H1 (cell line): Measurements from ENCODE around the gene PSKH1. TPM values are rescaled to one million over a fixed set of nuclear protein-coding genes. Genes with fewer than 3 reads are reported as not detected.

Experiments
- CTCF ChIA-PET: fragments of 300-600 bp; sonication (Branson Sonifier 250); formaldehyde crosslinking; loops from one replicate; lab custom pipeline; 2021; ENCODE audit not compliant: partially characterized antibody; lab: Charles Lee
- POLR2A ChIA-PET: fragments of 300-600 bp; sonication (Branson Sonifier 250); formaldehyde crosslinking; loops from one replicate; lab custom pipeline; 2021; ENCODE audit warnings: inconsistent platforms; ENCODE audit not compliant: partially characterized antibody; lab: Charles Lee
- DNase-seq, 2 experiments: peaks; one replicate each; pipeline versions ENCODE4 v3.0.0 to v3.0.0-alpha.2; 2010 to 2022; ENCODE audit warnings: low spot score in 2 of 2, low read depth in 1 of 2, mixed read lengths in 1 of 2
- FAIRE-seq: peaks from 2 replicates; lab custom pipeline; 2011; peaks lifted over from hg19 to GRCh38; lab: Jason Lieb, UNC
- H2AFZ ChIP-seq: 2 replicates; pipeline ENCODE4 v1.8.1; 2012; ENCODE audit warnings: low read length, inconsistent platforms
- H2AK5ac ChIP-seq: 2 replicates; pipeline ENCODE4 v1.6.1; 2013; ENCODE audit warnings: low read depth, low read length
- H2BK120ac ChIP-seq: replicated peaks from 2 replicates; pipeline ENCODE3; 2013; ENCODE audit warnings: low read depth, low read length, inconsistent platforms
- H2BK12ac ChIP-seq: 2 replicates; pipeline ENCODE4 v1.6.1; 2013; ENCODE audit warnings: low read depth, low read length
- H2BK15ac ChIP-seq: 2 replicates; pipeline ENCODE4 v1.6.1; 2013; ENCODE audit warnings: low read length
- H2BK20ac ChIP-seq: 2 replicates; pipeline ENCODE4 v1.6.1; 2013; ENCODE audit warnings: low read length
- H2BK5ac ChIP-seq: 2 replicates; pipeline ENCODE4 v1.6.1; 2013; ENCODE audit warnings: low read depth, low read length
- H3K14ac ChIP-seq: 2 replicates; pipeline ENCODE4 v1.6.1; 2013; ENCODE audit warnings: inconsistent platforms; ENCODE audit not compliant: insufficient read length
- H3K18ac ChIP-seq: 2 replicates; pipeline ENCODE4 v1.6.1; 2013; ENCODE audit warnings: low read length; ENCODE audit errors: extremely low read depth
- H3K23ac ChIP-seq: 2 replicates; pipeline ENCODE4 v1.6.1; 2013; ENCODE audit warnings: inconsistent platforms; ENCODE audit not compliant: insufficient read length
- H3K23me2 ChIP-seq: 2 replicates; pipeline ENCODE4 v1.6.1; 2013; ENCODE audit warnings: low read depth, low read length
- H3K27ac ChIP-seq: 2 replicates; pipeline ENCODE4 v1.6.1; 2011; ENCODE audit warnings: low read depth, low read length, inconsistent platforms
- H3K27me3 ChIP-seq, 4 experiments: replicated peaks in 1 of 4; 1 replicate in 1 of 4; 2 replicates in 3 of 4; pipeline versions ENCODE4 v1.6.1 to v1.8.1; 2011 to 2013; ENCODE audit warnings: low read length in 3 of 4, mild to moderate bottlenecking in 3 of 4, inconsistent platforms in 2 of 4, mixed read lengths in 2 of 4, moderate library complexity in 1 of 4; ENCODE audit not compliant: control insufficient read depth in 3 of 4, insufficient read depth in 3 of 4; ENCODE audit errors: extremely low read depth in 1 of 4
- H3K36me3 ChIP-seq, 4 experiments: 2 replicates each; pipeline versions ENCODE4 v1.6.1 to v1.8.1; 2011 to 2013; ENCODE audit warnings: mild to moderate bottlenecking in 4 of 4, low read length in 3 of 4, moderate library complexity in 2 of 4, control low read depth in 1 of 4, inconsistent platforms in 1 of 4; ENCODE audit not compliant: insufficient read depth in 4 of 4, control insufficient read depth in 2 of 4
- H3K4ac ChIP-seq: replicated peaks from 2 replicates; pipeline ENCODE3; 2013; ENCODE audit warnings: low read length, low read depth, mixed read lengths, inconsistent platforms; ENCODE audit not compliant: insufficient read length
- H3K4me1 ChIP-seq, 4 experiments: replicated peaks in 1 of 4; 1 replicate in 1 of 4; 2 replicates in 3 of 4; pipeline versions ENCODE4 v1.6.1 to v1.8.1; 2011 to 2013; ENCODE audit warnings: low read length in 3 of 4, inconsistent platforms in 2 of 4, mixed read lengths in 1 of 4; ENCODE audit not compliant: insufficient read depth in 4 of 4, control insufficient read depth in 3 of 4
- H3K4me2 ChIP-seq, 2 experiments: 2 replicates each; pipeline versions ENCODE4 v1.6.1 to v1.8.1; 2011 to 2013; ENCODE audit warnings: low read depth in 2 of 2, low read length in 2 of 2, control low read depth in 1 of 2, inconsistent platforms in 1 of 2, mild to moderate bottlenecking in 1 of 2; ENCODE audit not compliant: insufficient read depth in 1 of 2
- H3K4me3 ChIP-seq, 4 experiments: fragments of 200-600, 300-600 bp in 1 of 4; sonication (generic), shearing (Covaris generic), sonication (Bioruptor Twin) in 1 of 4; 2 replicates each; pipeline versions ENCODE4 v1.5.1 to v1.8.1; 2011 to 2016; ENCODE audit warnings: low read length in 4 of 4, low read depth in 3 of 4, control low read depth in 2 of 4, inconsistent platforms in 2 of 4, mild to moderate bottlenecking in 2 of 4, mixed read lengths in 1 of 4, moderate library complexity in 1 of 4; ENCODE audit not compliant: insufficient read depth in 2 of 4; ENCODE audit errors: extremely low read depth in 1 of 4
- H3K56ac ChIP-seq: replicated peaks from 2 replicates; pipeline ENCODE3; 2013; ENCODE audit warnings: low read depth, mild to moderate bottlenecking, mixed read lengths, low read length, inconsistent platforms; ENCODE audit not compliant: insufficient read length
- H3K79me1 ChIP-seq: 2 replicates; pipeline ENCODE4 v1.6.1; 2013; ENCODE audit warnings: low read depth, low read length, control low read depth
- H3K79me2 ChIP-seq, 2 experiments: 2 replicates each; pipeline versions ENCODE4 v1.6.1 to v1.8.1; 2012 to 2013; ENCODE audit warnings: low read length in 2 of 2, mild to moderate bottlenecking in 2 of 2, inconsistent platforms in 1 of 2; ENCODE audit not compliant: insufficient read depth in 2 of 2, control insufficient read depth in 1 of 2
- H3K9ac ChIP-seq, 4 experiments: replicated peaks in 1 of 4; 1 replicate in 1 of 4; 2 replicates in 3 of 4; pipeline versions ENCODE4 v1.6.1 to v1.8.1; 2011 to 2013; ENCODE audit warnings: low read depth in 3 of 4, low read length in 3 of 4, control low read depth in 2 of 4, mild to moderate bottlenecking in 2 of 4, moderate library complexity in 2 of 4, inconsistent platforms in 1 of 4; ENCODE audit errors: extremely low read depth in 1 of 4
- H3K9me3 ChIP-seq, 2 experiments: 2 replicates each; pipeline versions ENCODE4 v1.6.1 to v1.8.1; 2012 to 2013; ENCODE audit warnings: mild to moderate bottlenecking in 2 of 2, moderate library complexity in 2 of 2, control low read depth in 1 of 2, inconsistent platforms in 1 of 2, low read depth in 1 of 2, low read length in 1 of 2, mixed read lengths in 1 of 2; ENCODE audit not compliant: insufficient read depth in 2 of 2
- H4K20me1 ChIP-seq, 2 experiments: replicated peaks in 1 of 2; 2 replicates each; pipeline versions ENCODE3 to v1.8.1; 2011 to 2013; ENCODE audit warnings: inconsistent platforms in 2 of 2, low read length in 2 of 2, mild to moderate bottlenecking in 1 of 2; ENCODE audit not compliant: insufficient read depth in 2 of 2, control insufficient read depth in 1 of 2
- H4K5ac ChIP-seq: 2 replicates; pipeline ENCODE4 v1.6.1; 2013; ENCODE audit warnings: low read length, low read depth, mixed read lengths, inconsistent platforms; ENCODE audit not compliant: insufficient read length
- H4K8ac ChIP-seq: 2 replicates; pipeline ENCODE4 v1.8.0; 2013; ENCODE audit warnings: mild to moderate bottlenecking, moderate library complexity, low read length, inconsistent platforms; ENCODE audit not compliant: insufficient read depth; ENCODE audit errors: extremely low read depth
- H4K91ac ChIP-seq: replicated peaks from 2 replicates; pipeline ENCODE3; 2013; ENCODE audit warnings: low read length, mixed read lengths, inconsistent platforms; ENCODE audit not compliant: insufficient read length
- CREB1 ChIP-seq: IDR thresholded peaks from 2 replicates; pipeline ENCODE4 v1.6.1; 2012; ENCODE audit warnings: inconsistent platforms
- SP4 ChIP-seq: IDR thresholded peaks from 2 replicates; pipeline ENCODE4 v1.6.1; 2012; ENCODE audit warnings: low read length, inconsistent platforms
- USF2 ChIP-seq: IDR thresholded peaks from 2 replicates; pipeline ENCODE4 v1.6.1; 2011; ENCODE audit warnings: low read length, improper control_type of control experiment
- WGBS, 2 experiments: shearing (Covaris generic) in 1 of 2; methylation state at CpG; one replicate each; pipeline versions ENCODE4 v1.1.6 to v1.1.7; 2013 to 2015; ENCODE audit warnings: low lambda C conversion rate in 2 of 2, mixed read lengths in 2 of 2, inconsistent platforms in 1 of 2, low coverage in 1 of 2, missing lambda C conversion rate in 1 of 2; ENCODE audit not compliant: insufficient replicate concordance in 2 of 2, insufficient coverage in 1 of 2, insufficient read length in 1 of 2; ENCODE audit errors: extremely low coverage in 1 of 2, missing lambda C conversion rate in 1 of 2; 5-methylcytosine and 5-hydroxymethylcytosine counted together
- polyA plus RNA-seq, 7 experiments: library from polyadenylated mRNA; depleted of rRNA in 3 of 7; stranded (reverse) in 5 of 7; unstranded in 2 of 7; fragments of >200 nt in 5 of 7; fragments of 200-250 nt in 2 of 7; gene quantifications; 1 replicate in 5 of 7; 2 replicates in 1 of 7; 4 replicates in 1 of 7; pipeline versions ENCODE4 v1.2.1 to v1.2.3, GENCODE V29; 2011 to 2013; ENCODE audit warnings: missing spikeins in 2 of 7, mixed read lengths in 2 of 7
- total RNA-seq: library from RNA; stranded (reverse); fragmentation: NEBNext Ultra II Directional; extraction: Animal tissue kit (Norgen Biotek cat#: 25700); gene quantifications from 2 replicates; pipeline ENCODE4 v1.2.1, GENCODE V29; 2021

Gene PSKH1
- total and polyA plus RNA-seq, 2 of the 8 experiments (the other 6 are each of a cell fraction or from before 2014, with no cell fraction given): 24.8 to 51.0 TPM

- H3K23ac ChIP-seq: no peak overlapping the region
- peak overlapping the region; percentile 36; the same call in 1 of the 2 replicates for H2BK5ac ChIP-seq
- H3K4me3 ChIP-seq: peak overlapping the region; percentile 69 to 98 (median 92)
- H2BK12ac ChIP-seq: 0 out of 2 replicates have a peak overlapping the region, but pooled peaks have one; percentile 20
- no peak overlapping the region for H3K14ac ChIP-seq
- POLR2A ChIA-PET: interaction anchor here (0.6 to 4.2 kb wide), 31 partner anchors 9 to 301 kb away, joined by 3 to 47 read pairs (median 6); partner anchors contain the start of genes CENPT, DDX28, DPEP2 and DUS2
- no peak overlapping the region; the same call in 1 of the 2 replicates for H2AK5ac ChIP-seq
- WGBS, 2 experiments: 5% methylated on average over 11 of the region's 13 CpGs; no CpG with 5 or more reads in 1 of the 2 experiments
- 0 out of 2 replicates have a peak overlapping the region, but pooled peaks have one; percentile 25 for H3K18ac ChIP-seq
- H3K23me2 ChIP-seq: peaks cover 18% of the 10 kb centered on the region
- no peak for DNase-seq
- peak overlapping the region; percentile 92 for H4K91ac ChIP-seq
- H3K4me1 ChIP-seq: peaks cover 0 to 15% (median 8%) of the 10 kb centered on the region in 4 experiments; a peak in 5 of 7 replicates
- CTCF ChIA-PET: interaction anchor here (0.9 to 27.1 kb wide), 21 partner anchors 12 to 414 kb away, joined by 3 to 623 read pairs (median 4); partner anchors contain the start of genes C16orf86, EDC4, ENKD1 and NRN1L
- H4K8ac ChIP-seq: peak overlapping the region; percentile 81
- 0 out of 4 replicates have a peak, but pooled peaks cover 0 to 3% of the 10 kb centered on the region in 2 experiments for H3K79me2 ChIP-seq
- H3K27me3 ChIP-seq: no peaks in the 10 kb centered on the region
- no peak overlapping the region for H2BK120ac ChIP-seq
- peak overlapping the region; percentile 34 for H4K5ac ChIP-seq
- no peaks in the 10 kb centered on the region for H3K9me3 ChIP-seq
- H3K56ac ChIP-seq: peak overlapping the region; percentile 54
- H2BK20ac ChIP-seq: no peak overlapping the region
- TF ChIP-seq SP4 (0 out of 2 replicates have a peak, but pooled peaks have one; percentile 50), USF2 (no peak), CREB1 (no peak)
- H3K36me3 ChIP-seq: no peaks in the 10 kb centered on the region
- peaks cover 0 to 14% of the 10 kb centered on the region in 2 experiments for H4K20me1 ChIP-seq
- H2AFZ ChIP-seq: peak overlapping the region; percentile 33; the same call in 1 of the 2 replicates
- H3K27ac ChIP-seq: no peak overlapping the region
- no peak overlapping the region for H3K4ac ChIP-seq
- H3K4me2 ChIP-seq: peak overlapping the region; percentile 96
- FAIRE-seq: no peak
- H3K9ac ChIP-seq: peak overlapping the region; percentile 59 to 78 (median 72)
- peaks cover 4% of the 10 kb centered on the region; the same call in 1 of the 2 replicates for H3K79me1 ChIP-seq
- H2BK15ac ChIP-seq: no peak overlapping the region
These were observed 42.0 kb downstream of the PSKH1 start for GRCh38 chr16:67935101-67935401.
